ENCODE measurements around the gene CDKAL1.
"Not testable (repeated sequence)": the region's sequence is repeated elsewhere in the genome, so short reads cannot be mapped to it uniquely, and the experiment has no call there.

CDKAL1 gene

GRCh38 chr6:21193790-21194475 is 659.7 kb downstream of the CDKAL1 start:
- no peak for DNase-seq

- DNase-seq: not testable (repeated sequence)
Measured at GRCh38 chr6:21195301-21195700, 661.0 kb downstream of the CDKAL1 start.

- DNase-seq: no peak
Measured at GRCh38 chr6:21198032-21198640, 663.9 kb downstream of the CDKAL1 start.

GRCh38 chr6:21199262-21199661 is 665.0 kb downstream of the CDKAL1 start:
- no peak for DNase-seq

- no peak for DNase-seq
Measured at GRCh38 chr6:21200134-21200870, 666.0 kb downstream of the CDKAL1 start.

- no peak for DNase-seq
Measured at GRCh38 chr6:21201187-21201586, 666.9 kb downstream of the CDKAL1 start.

- DNase-seq: peak; percentile 58 to 90
Measured at GRCh38 chr6:21201637-21202350, 667.5 kb downstream of the CDKAL1 start.

GRCh38 chr6:21202521-21202920 is 668.3 kb downstream of the CDKAL1 start:
- no peak for DNase-seq

GRCh38 chr6:21204951-21205350 is 670.7 kb downstream of the CDKAL1 start:
- DNase-seq: no peak

GRCh38 chr6:21208081-21208795 is 674.0 kb downstream of the CDKAL1 start:
- no peak for DNase-seq

- peak in 1 of 2 experiments; percentile 4 for DNase-seq
Measured at GRCh38 chr6:21208796-21209186, 674.5 kb downstream of the CDKAL1 start.

- no peak for DNase-seq
Measured at GRCh38 chr6:21213492-21213891, 679.2 kb downstream of the CDKAL1 start.

- no peak for DNase-seq
Measured at GRCh38 chr6:21214738-21215448, 680.6 kb downstream of the CDKAL1 start.

- DNase-seq: no peak
Measured at GRCh38 chr6:21219241-21219640, 685.0 kb downstream of the CDKAL1 start.

GRCh38 chr6:21219856-21220255 is 685.6 kb downstream of the CDKAL1 start:
- DNase-seq: no peak

- DNase-seq: no peak
Measured at GRCh38 chr6:21220271-21220987, 686.2 kb downstream of the CDKAL1 start.

- no peak for DNase-seq
Measured at GRCh38 chr6:21222656-21223055, 688.4 kb downstream of the CDKAL1 start.

GRCh38 chr6:21225912-21226311 is 691.7 kb downstream of the CDKAL1 start:
- DNase-seq: no peak

GRCh38 chr6:21227486-21227885 is 693.2 kb downstream of the CDKAL1 start:
- DNase-seq: no peak

- no peak for DNase-seq
Measured at GRCh38 chr6:21228411-21228810, 694.2 kb downstream of the CDKAL1 start.

- DNase-seq: no peak
Measured at GRCh38 chr6:21228876-21229460, 694.7 kb downstream of the CDKAL1 start.

Data from NCI-H1930 (cell line).